GM12801 (cell line): ENCODE results near the gene NT5C1B.

Source experiments
- TF ChIP-seq, protein P1 (sequence below): IDR thresholded peaks from one replicate; pipeline ENCODE4 v1.5.1; 2011; ENCODE audit warnings: control low read depth; ENCODE audit not compliant: insufficient read length; ENCODE audit errors: extremely low read depth

NT5C1B gene

DNA sequence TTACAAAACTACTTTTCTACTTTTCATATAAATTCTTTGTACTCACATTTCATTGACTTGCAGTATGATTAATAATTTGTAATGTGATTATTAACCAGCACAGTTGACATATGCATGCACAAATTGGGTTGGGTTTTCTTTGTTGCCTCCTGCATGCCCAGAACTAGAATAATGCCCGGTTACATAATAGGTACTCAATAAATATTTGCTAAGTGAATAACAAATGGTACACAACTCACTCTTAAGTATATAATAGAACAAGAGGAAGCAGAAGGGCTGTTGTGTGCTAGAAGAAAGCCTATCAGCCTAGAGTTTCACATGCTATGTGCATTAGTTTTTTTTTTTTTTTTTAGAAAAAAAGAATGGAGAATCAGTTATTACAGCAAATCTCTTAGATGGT is 38.2 kb downstream of the NT5C1B start:
- TF ChIP-seq, protein P1, sequence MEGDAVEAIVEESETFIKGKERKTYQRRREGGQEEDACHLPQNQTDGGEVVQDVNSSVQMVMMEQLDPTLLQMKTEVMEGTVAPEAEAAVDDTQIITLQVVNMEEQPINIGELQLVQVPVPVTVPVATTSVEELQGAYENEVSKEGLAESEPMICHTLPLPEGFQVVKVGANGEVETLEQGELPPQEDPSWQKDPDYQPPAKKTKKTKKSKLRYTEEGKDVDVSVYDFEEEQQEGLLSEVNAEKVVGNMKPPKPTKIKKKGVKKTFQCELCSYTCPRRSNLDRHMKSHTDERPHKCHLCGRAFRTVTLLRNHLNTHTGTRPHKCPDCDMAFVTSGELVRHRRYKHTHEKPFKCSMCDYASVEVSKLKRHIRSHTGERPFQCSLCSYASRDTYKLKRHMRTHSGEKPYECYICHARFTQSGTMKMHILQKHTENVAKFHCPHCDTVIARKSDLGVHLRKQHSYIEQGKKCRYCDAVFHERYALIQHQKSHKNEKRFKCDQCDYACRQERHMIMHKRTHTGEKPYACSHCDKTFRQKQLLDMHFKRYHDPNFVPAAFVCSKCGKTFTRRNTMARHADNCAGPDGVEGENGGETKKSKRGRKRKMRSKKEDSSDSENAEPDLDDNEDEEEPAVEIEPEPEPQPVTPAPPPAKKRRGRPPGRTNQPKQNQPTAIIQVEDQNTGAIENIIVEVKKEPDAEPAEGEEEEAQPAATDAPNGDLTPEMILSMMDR, result no peak

DNA sequence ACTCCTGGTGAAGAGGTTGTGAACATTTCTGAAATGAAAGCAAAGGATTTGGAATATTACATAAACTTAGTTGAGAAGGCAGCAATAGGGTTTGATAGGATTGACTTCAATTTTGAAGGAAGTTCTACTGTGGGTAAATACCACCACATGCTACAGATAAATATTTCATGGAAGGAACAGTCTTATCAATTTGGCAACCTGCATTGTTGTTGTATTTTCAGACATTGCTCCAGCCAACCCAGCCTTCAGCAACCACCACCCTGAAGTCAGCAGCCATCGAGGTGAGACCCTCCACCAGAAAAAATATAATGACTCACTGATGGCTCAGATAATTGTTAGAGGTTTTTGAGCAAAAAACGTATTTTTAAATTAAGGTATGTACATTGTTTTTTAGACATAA is 38.9 kb downstream of the NT5C1B start:
- TF ChIP-seq, protein P1, result no peak

DNA sequence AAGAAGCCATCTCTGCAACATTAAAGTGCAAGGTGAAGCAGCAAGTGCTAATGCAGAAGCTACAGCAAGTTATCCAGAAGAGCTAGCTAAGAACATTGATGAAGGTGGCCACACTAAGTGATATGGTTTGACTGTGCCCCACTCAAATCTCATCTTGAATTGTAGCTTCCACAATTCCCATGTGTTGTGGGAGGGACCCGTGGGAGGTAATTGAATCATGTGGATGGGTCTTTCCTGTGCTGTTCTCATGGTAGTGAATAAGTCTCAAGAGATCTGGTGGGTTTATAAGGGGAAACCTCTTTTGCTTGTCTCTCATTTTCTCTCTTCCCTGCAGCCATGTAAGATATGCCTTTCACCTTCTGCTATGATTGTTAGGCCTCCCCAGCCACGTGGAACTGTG is 40.3 kb downstream of the NT5C1B start:
- TF ChIP-seq, protein P1, result no peak

DNA sequence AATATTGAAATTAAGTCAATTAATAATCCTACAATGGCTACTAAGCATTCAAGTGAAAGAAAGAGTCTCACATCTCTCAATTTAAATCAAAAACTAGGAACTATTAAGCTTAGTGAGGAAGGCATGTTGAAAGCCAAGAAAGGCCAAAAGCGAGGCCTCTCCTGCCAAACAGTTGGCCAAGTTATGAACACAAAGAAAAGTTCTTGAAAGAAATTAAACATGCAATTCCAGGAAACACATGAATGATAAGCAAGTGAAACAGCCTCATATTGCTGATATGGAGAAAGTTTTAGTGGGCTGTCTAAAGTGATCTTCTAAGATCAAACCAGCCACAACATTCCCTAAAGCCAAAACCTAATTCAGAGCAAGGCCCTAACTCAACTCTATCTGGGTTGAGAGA is 40.7 kb downstream of the NT5C1B start:
- TF ChIP-seq, protein P1, result no peak

DNA sequence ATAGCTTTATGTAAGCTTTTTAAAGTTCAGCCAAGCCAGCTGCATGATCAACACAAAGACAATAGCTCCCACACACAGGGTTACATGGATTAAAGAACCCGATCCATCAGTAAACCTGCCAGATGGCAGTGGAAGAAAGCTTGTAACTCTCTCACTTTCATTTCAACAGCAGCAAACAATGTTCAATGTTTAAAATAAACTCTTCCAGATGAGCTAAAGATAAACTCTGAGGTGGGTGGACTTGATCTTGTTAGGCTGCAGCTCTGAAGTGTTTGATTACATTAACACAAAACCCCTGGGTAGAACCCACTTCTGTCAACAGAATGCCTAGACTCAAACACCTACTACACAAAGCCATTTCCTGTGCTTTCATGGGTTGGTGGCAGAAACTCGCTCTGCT is 42.8 kb downstream of the NT5C1B start:
- TF ChIP-seq, protein P1, result no peak

DNA sequence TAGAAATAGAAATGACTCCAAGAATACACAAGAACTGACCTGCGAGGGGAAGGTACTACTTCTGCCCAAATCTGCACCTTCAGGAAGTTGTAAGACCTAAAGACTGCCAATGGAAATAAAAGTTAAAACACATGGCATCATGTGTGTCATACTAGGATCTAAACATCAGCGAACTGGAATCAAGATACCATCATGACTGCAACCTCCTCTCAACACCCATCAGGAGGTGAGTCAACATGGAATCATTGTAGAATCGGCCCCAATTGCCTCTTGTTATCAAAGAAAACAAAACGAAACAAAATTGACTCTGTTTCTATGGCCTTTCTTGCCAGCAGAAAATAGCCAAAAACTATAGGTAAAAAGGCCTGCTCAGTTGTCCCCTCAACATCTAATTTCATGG is 44.0 kb downstream of the NT5C1B start:
- TF ChIP-seq, protein P1, result no peak

DNA sequence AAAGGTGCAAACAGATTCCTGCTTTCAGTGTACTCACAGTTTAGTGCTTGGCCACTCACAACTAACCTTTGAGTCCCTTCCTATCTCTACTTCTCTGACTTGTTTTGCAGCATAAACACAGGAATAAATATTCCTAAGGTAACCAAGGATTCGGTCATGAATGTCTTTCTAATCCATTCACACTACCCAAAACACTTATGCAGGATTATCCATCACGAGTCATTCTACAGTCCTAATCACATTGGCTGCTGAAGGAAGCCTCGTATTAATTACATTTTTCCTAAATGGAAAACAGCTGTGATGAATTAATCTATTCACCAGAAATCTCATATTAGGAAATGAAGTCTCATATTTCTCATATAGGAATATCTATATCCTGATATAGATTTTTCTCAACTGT is 45.2 kb downstream of the NT5C1B start:
- TF ChIP-seq, protein P1, result no peak

DNA sequence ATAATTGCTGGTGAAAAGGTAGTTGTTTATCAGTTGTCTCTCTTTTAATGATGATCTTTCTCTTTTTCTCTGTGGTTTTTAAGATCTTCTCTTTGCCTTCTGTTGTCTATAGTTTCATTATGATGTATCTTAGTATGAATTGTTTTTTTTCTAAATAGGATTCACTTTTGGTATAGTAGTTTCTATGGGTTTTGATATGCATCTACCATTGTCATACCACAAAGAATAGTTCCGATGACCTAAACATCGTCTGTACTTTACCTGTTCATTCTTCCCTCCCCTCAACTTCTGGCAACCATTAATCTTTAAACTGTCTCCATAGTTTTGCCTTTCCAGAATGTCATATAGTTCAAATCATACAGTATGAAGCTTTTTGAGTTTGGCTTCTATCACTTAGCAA is 48.5 kb downstream of the NT5C1B start:
- TF ChIP-seq, protein P1, result no peak
